GM18519 (cell line): Measurements from ENCODE around the gene ZNF791.
"Not testable (repeated sequence)": the region's sequence is repeated elsewhere in the genome, so short reads cannot be mapped to it uniquely, and the experiment has no call there.

Experiments used
- ATAC-seq: cut with Tn5 transposase; IDR thresholded peaks from one replicate; pipeline ENCODE4 v1.9.1; 2021; ENCODE audit warnings: mild to moderate bottlenecking, moderate library complexity; ENCODE audit not compliant: unreplicated experiment, low FRiP score

ZNF791 gene

DNA sequence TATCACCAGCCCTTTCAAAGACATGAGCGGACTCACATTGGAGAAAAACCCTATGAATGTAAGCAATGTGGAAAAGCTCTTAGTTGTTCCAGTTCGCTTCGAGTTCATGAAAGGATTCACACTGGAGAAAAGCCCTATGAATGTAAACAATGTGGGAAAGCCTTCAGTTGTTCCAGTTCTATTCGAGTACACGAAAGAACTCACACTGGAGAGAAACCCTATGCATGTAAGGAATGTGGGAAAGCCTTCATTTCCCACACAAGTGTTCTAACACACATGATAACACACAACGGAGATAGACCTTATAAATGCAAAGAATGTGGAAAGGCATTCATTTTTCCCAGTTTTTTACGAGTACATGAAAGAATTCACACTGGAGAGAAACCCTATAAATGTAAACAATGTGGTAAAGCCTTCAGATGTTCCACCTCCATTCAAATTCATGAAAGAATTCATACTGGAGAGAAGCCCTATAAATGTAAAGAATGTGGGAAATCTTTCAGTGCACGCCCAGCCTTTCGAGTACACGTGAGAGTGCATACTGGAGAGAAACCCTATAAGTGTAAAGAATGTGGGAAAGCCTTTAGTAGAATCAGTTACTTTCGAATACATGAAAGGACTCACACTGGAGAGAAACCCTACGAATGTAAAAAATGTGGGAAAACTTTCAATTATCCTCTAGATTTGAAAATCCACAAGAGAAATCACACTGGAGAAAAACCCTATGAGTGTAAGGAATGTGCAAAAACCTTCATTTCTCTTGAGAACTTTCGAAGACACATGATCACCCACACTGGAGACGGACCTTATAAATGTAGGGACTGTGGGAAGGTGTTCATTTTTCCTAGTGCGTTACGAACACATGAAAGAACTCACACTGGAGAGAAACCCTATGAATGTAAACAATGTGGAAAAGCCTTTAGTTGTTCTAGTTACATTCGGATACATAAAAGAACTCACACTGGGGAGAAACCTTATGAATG, 17.6 kb downstream of the ZNF791 start:
- ATAC-seq, result no peak

DNA sequence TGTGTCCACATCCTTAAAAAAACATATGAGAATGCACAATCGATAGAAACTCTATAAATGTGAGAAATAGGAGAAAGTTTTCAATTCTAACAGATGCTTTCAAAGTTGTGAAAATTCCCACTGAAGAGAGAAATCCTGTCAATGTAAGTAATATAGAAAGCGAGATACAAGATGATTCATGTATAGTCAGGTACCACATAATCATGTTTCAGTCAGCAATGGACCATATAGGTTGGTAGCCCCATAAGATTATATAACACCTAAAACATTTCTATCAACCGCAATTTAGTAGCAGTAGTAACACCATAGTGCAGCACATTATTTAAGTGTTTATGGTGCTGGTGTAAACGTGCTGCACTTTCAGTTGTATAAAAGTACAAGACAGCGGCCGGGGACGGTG, 18.5 kb downstream of the ZNF791 start:
- no peak for ATAC-seq

DNA sequence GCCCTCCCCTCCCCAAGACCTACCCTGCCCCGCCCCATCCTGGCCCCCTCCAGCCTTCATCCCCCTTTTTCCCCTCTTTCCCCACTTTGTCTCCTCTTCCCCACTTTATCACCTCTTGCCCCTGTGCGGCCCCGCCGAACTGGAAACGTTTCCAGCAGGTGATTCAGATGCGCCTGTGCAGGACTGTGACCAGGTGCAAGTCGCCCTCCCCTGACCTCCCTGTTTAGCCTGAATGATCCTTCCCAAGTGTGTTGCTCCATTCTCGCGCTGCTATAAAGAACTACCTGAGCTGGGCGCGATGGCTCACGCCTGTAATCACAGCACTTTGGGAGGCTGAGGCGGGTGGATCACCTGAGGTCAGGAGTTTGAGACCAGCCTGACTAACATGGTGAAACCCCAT, 25.9 kb downstream of the ZNF791 start:
- ATAC-seq, result no peak

DNA sequence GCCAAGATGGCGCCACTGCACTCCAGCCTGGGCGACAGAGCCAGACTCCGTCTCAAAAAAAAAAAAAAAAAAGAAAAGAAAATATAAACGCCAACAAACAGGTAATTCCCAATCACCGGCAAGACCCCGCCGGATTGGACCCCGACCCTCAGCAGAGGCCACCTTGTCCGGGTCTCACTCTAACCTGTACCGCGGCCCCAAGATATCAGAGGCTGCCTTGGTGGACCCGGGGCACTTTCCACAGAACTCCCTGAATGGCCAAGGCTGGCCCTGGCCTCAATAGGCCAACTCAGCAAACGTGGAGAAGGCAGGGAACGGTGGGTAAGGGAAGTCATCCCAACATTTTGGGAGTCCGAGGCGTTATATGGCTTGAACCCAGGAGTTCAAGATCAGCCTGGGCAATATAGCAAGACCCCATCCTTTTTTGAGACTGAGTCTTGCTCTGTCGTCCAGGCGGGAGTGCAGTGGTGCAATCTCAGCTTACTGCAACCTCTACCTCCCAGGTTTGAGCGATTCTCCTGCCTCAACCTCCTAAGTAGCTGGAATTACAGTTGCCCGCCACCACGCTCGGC, 28.0 kb downstream of the ZNF791 start:
- no peak for ATAC-seq

DNA sequence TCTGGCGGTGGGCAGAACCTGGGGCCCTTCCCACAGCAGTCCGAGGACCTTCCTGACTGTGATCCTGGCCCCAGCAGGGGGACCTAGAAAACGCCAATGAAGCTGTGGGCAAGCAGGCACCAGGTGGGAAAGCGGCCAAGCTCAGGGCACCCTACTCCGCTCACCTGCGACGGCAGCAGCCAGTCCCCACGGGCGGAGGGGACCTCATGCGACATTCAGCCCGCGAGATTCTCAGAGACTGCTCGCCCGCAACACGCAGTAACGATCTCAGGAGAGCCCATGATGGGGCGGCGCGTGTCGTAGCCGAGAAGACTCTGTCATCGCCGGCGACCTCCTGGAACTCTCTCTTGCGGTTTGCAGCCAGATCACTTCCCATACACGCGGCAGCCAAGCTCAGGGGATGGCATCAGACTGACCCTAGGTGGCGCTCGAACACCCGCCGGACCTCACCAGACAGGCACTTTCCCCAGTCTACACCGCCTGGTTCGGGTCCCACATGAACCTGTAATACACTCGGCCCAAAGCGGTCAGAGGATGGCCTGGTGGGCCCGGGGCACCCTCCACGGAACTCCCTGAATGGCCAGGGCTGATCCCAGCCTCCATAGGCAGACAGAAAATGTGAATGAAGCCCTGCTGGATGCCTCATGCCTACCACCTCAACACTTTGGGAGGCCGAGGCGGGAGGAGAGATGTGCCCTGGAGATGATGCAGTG, 29.3 kb downstream of the ZNF791 start:
- no peak for ATAC-seq

DNA sequence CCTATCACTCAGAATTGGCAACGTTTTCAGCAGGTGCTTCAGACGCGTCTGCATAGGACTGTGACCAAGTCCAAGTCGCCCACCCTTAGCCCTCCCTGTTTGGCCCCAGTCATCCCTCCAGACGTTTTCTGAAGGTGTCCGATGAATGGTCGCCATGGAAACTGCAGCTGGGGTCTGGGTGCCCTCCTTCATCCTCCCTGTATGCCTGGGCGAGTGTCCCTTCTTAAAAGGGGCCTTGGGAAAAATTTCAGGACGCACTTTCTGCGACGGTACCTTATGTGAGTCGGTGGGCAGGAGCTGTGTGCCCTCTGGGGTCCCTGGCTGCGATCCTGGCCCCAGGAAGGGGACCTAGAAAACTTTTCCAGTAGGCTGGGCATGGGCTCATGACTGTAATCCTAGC, 30.7 kb downstream of the ZNF791 start:
- no peak for ATAC-seq

DNA sequence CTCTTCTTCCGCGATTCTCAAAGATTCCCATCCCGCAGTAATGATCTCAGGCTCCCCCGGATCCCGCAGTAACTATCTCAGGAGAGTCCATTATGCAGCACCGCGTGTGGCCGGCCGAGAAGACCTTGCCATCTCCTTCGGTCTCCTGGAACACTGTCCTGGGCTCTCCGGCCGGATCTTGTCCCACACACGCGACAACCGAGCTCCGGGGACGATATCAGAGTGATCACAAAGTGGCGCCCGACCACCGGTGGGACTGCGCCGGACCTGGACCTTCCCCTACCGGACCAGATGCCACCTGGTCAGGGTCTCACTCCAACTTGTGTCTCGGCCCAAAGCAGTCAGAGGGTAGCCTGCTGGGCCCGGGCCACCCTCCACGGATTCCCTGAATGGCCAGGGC, 31.8 kb downstream of the ZNF791 start:
- no peak for ATAC-seq

DNA sequence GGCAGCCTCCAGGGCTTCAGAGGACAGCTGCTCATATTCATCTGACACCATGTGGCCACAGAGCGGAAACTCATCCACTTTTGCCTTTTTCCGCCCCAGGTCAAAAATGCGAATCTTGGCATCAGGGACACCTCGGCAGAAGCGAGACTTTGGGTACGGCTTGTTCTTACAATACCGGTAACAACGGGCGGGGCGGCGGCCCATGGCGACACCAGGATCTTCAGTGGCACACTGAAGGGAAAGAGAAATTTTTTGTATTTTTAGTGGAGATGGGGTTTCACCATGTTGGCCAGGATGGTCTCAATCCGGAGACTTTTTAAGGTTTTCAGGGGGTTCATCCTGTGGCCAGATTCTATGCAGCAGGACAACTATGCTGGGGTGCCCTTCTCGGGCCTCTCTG, 33.0 kb downstream of the ZNF791 start:
- ATAC-seq, result not testable (repeated sequence)

DNA sequence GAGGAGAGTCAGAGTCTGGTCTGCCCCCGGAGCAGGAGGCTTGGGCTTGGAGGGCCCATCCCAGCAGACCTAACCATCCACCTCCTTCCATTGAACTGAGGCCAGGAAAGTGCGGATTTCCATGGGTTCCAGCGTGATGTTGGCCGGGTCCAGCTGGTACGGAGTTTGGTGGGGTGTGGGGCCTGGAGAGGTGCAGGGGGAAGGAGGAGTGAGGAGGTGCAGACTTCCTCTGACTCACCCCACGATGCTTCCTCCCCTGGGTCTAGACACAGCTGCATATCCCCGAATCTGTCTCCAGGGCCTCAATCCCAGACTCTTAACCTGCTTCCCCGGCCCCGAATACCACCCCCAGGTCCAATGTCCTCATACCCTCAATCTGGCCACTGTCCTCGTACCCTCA, 35.8 kb downstream of the ZNF791 start:
- ATAC-seq, result no peak

DNA sequence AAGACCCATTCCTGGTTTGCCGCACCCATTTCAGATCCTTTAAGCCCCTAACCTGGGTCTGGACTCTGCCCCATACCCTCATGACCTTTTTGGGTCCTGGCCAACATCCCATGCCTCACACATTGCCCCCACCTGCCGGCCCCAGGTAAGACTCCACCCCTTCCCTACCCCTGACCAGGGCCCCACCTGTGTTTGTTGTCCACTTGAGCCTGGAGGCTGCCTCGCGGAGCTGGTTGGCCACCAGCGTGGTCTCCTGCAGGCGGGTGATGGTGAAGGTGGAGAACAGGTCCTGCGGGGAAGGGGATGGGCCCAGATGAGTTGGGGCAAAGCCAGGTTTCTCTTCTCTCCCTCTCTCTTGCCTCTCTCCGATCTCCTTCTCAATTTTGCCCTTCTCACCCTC, 36.3 kb downstream of the ZNF791 start:
- no peak for ATAC-seq

DNA sequence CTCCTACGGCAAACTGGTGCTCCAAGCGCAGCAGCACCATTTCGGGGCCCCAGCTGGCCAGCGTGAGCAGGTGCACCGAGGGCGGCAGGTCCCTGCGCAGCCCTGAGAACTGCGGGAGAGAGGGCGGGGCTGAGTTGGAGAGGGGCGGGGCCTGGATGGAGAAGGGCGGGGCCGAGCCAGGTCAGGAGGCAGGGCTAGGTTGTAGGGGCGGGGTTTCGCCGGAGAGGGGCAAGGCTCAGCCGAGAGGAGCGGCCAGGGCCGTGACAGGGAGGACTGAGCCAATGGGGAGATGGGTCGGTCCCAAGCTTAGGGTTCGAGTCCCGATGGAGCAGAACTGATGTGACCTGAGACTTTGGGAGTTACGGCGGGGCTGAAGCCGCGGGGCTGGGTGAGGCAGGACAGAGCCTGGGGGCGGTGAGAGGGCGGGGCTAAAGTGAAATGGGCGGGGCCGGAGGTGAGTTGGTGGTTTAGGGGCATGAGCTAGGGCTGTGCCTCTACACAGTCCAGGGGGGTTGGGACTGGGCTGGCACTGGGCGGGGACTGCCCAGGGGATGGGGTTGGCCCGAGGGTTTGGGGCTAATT, 36.9 kb downstream of the ZNF791 start:
- ATAC-seq, result no peak

DNA sequence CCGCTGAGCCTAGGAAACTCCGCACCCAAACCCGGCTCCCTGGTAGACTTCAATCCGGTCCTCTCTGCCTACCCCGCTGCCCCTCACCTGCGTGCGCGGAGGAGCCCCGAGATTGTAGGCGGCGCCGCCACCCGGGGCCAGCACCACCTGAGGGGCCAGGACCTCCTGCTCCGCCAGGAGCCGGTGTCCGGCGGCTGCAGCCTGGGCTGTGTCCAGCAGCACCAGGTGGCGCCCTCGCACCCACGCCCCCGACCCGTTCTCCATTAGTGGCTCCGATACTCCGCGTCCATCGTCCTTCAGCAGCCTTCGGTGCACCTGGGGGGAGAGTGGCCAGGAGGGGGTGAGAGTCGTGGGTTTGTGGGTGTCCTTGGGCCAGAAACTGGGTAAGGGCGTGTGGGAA, 37.4 kb downstream of the ZNF791 start:
- ATAC-seq, result no peak

DNA sequence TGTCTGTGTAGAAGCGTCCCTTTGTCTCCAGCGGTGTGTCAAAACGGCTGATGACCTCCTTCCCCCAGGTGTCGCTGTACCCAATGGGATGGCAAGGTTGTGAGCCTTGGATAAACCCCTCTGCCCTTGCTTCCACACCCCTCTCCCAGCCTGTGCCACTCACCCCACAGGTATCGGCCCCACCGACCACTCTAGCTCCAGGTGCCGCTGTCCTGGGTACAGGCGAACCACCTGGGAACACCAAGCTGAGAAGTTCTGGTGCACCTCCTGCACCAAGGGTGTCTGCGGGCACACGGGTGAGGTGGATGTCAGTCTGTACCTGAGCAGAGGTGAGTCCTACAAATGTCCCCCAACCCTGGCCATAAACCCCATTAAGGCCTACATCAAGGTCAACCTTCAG, 39.2 kb downstream of the ZNF791 start:
- no peak for ATAC-seq

DNA sequence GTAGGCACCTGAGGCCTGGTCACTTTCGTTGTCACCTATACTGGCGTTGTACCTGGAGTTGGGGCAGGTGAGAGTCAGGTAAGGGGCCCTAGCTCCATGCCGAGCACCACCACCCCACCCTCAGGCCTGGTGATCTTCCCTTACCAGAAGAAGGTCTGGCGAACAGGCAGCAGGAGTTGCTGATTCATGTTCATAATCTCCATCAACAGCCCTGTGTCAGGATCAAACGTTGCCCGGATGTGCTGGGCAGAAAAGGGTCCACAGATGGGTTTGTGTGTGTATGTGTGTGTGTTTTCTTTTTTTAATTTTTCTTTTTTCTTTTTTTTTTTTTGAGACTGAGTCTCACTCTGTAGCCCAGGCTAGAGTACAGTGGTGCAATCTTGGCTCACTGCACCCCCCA, 41.5 kb downstream of the ZNF791 start:
- ATAC-seq, result no peak

DNA sequence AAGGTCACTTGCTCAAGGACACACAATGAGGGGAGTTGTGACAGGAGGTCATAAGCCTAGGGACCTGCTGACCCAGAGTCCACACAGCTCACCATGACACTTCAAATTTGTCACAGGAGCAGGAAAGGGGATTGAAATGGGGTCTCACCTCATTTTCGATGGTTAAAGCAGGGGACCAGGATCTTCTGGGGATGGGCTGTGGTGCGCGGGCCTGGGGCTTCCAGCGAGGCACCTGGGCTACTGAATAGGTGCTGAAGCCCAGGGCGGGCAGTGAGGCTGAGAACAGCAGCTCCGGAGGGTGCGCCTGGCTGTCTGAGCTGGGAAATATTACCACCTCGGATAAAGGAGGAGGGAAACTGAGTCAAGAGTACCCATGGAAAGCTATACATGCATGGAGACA, 44.8 kb downstream of the ZNF791 start:
- ATAC-seq, result no peak

DNA sequence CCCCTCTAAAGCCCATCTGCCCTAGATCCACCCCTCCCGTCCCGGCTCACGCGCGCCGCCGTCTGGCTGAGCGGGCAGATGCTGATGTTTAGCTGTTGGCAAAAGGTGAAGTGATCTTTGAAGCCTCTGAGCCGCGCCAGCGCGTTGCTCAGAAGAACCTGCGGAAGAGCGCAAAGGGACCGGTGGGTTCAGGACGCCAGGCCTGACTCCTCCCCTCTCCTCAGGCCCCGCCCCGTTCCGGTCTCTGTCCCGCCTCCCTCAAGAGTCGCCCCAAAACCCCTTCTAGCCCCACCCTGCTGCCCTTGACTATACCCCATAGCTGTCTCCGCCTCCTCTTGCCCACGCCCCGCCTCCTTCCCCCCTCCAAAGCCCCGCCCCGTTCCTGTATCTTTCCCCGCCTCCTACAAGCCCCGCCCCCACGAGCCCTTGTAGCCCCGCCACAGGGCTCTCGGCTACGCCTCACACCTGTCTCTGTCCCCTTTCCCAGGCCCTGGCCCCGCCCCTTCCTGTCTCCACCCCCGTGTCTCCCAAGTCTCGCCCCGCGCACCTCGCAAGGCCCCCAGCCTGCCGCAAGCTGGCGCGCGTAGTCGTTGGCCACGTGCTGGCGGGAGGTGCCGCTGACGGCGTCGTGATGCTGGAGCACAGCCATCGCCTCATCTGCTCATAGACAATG, 46.3 kb downstream of the ZNF791 start:
- no peak for ATAC-seq

DNA sequence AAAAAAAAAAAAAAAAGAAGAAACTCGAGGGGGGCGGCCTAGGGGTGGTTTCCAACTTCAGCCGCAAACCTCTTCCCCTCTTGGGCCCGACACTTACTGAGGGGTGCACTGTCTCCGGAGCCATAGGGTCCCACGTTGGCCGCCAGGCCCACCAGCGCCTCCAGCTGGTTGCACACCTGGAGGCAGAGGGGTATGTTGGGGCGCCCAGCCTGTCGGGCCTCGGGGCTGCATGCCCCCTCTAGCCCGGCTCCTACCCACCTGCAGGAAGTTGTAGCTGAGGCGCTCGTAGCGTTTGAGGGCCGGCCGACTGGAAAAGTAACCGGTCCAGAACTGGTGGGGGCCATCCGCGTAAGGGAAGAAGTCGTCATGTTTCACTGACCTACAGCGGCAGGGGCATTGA, 47.2 kb downstream of the ZNF791 start:
- ATAC-seq, result no peak

DNA sequence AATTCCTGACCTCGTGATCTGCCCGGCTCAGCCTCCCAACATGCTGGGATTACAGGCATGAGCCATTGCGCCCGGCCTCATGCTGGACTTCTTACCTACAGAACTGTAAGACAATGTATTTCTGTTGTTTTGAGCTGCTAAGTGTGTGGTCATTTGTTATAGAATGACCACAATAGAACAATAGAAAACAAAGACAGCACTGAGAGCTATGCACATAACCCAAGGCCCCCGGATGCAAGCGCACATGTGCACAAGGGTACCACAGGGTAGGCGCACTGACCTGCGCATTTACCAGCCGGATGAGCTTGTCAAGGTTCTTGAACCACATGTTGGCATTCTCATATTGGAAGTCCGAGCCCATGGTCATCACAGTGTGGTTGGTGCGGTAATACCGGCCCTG, 50.3 kb downstream of the ZNF791 start:
- ATAC-seq, result no peak

DNA sequence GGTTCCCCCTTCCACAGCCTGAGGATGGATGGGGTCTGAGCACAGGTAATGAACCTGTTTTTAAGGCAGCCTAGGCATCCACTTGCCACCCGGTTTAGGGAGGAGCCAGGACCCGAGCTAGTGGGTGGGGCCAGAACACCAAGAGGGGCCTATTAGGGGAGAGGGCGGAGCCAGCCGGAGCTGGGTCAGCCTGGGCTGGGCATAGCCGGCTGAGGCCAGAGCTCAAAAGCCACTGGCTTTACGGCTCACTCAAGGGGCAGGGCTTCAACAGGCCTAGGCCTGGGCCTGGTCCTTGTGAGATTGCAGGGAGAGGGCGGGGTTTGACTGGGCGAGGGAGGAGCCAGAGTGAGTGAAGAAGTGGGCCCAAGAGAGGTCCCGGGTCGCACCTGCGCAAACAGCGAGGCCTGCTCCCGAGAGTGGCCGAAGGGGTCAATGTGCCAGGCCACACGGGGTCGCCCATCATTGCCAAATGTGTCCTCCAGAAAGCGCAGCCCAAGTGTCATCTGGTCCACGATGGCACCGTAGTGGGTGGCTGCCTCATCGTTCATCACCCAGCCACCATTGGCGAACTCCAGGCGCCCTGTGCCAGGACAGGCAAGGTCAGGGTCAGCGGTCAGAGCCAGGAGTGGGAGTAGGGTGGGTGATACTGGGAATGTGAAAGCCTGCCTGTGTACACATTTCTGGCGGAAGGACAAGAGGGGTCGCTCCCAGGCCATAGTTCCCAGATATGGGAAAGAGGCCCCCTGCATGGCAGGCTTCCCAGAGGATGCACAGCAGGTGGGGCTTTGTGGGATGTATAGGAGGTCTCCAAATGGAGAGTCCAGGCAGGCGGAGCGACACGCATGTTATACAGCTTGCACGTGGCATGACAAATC, 53.9 kb downstream of the ZNF791 start:
- no peak for ATAC-seq

DNA sequence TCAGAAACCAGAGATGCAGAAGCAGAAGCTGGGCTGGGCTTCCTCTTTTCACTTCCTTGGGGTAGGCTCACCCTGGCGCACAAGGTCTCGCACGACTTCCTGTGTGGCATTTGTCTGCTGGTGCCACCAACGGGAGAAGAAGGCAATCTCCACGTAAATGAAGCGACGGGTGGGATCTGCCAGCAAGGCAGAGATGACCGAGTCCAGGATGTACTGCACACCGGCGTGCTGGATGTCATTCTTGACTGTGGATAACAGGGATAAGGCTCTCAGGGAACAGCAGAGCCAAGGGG, 54.5 kb downstream of the ZNF791 start:
- ATAC-seq, result no peak
